Immature natural killer cell (primary cell): ENCODE results near the gene EIF1AY. TPM values are rescaled to one million over a fixed set of nuclear protein-coding genes. Genes with fewer than 3 reads are reported as not detected.

Source experiments
- DNase-seq, 3 donors: peaks; one replicate each; pipeline ENCODE4 v3.0.0; 2022; ENCODE audit warnings: mixed read lengths in 1 of 3
- H3K27ac Mint-ChIP-seq, 6 donors: one replicate each; pipeline ENCODE4 v1.8.0; 2020; ENCODE audit warnings: mixed read lengths in 6 of 6, mild to moderate bottlenecking in 5 of 6, inconsistent platforms in 4 of 6, moderate library complexity in 3 of 6
- H3K27me3 Mint-ChIP-seq, 3 donors: one replicate each; pipeline ENCODE4 v1.8.0; 2020 to 2021; ENCODE audit warnings: low read depth in 3 of 3, mild to moderate bottlenecking in 3 of 3, mixed read lengths in 3 of 3, moderate library complexity in 3 of 3, inconsistent platforms in 1 of 3
- H3K36me3 Mint-ChIP-seq, 3 donors: one replicate each; pipeline ENCODE4 v1.8.0; 2020; ENCODE audit warnings: mixed read lengths in 3 of 3, inconsistent platforms in 2 of 3, mild to moderate bottlenecking in 2 of 3
- H3K4me1 Mint-ChIP-seq, 2 donors: one replicate each; pipeline ENCODE4 v1.8.0; 2020; ENCODE audit warnings: inconsistent platforms in 2 of 2, mild to moderate bottlenecking in 2 of 2, mixed read lengths in 2 of 2, moderate library complexity in 1 of 2
- H3K4me3 Mint-ChIP-seq, 5 donors: one replicate each; pipeline ENCODE4 v1.8.0; 2020; ENCODE audit warnings: mild to moderate bottlenecking in 5 of 5, mixed read lengths in 5 of 5, inconsistent platforms in 3 of 5, moderate library complexity in 3 of 5
- H3K9me3 Mint-ChIP-seq, 6 donors: one replicate each; pipeline ENCODE4 v1.8.0; 2020; ENCODE audit warnings: mild to moderate bottlenecking in 6 of 6, mixed read lengths in 6 of 6, inconsistent platforms in 4 of 6, moderate library complexity in 3 of 6
- polyA plus RNA-seq, 3 donors: library from polyadenylated mRNA; unstranded; fragments of 300-500 nt; fragmentation: Illumina TruSeq; gene quantifications; one replicate each; pipeline ENCODE4 v1.2.3, GENCODE V29; 2021

The EIF1AY gene
- polyA plus RNA-seq, 3 donors from 2014 or later: not detected

DNA sequence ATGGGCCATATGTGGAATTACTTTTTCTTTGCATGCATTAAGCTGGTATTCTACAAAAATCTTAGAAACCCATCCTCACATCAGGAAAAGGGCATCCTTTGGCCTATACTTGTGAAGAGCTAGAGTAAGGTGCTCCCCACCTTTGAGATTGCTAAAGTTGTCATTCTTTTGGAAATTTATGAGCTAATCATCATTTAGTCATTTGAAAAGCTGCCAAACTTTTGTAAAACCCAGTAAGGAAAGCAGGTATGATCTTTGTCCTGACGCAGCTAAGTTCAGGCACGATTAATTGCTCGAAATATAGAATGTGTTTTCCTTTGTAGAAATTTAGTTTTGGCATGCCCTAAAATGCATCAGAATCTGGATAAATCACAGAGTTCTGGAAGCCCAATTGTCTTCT, 2.6 kb downstream of the EIF1AY start:
- no peaks in the 10 kb centered on the region for H3K36me3 Mint-ChIP-seq
- peak overlapping the region in 1 of 6 donors; percentile 34 for H3K27ac Mint-ChIP-seq
- no peaks in the 10 kb centered on the region for H3K4me1 Mint-ChIP-seq
- no peaks in the 10 kb centered on the region for H3K9me3 Mint-ChIP-seq
- peak overlapping the region in 1 of 5 donors; percentile 38 for H3K4me3 Mint-ChIP-seq
- no peak for DNase-seq
- peaks cover 0 to 5% (median 0%) of the 10 kb centered on the region in 3 donors for H3K27me3 Mint-ChIP-seq

- no peaks in the 10 kb centered on the region for H3K27me3 Mint-ChIP-seq
- H3K4me1 Mint-ChIP-seq: no peaks in the 10 kb centered on the region
- no peak overlapping the region for H3K4me3 Mint-ChIP-seq
- H3K36me3 Mint-ChIP-seq: no peaks in the 10 kb centered on the region
- H3K27ac Mint-ChIP-seq: no peak overlapping the region
- no peaks in the 10 kb centered on the region for H3K9me3 Mint-ChIP-seq
- no peak for DNase-seq
Observed at GRCh38 chrY:20581687-20582086, 6.1 kb downstream of the EIF1AY start.

DNA sequence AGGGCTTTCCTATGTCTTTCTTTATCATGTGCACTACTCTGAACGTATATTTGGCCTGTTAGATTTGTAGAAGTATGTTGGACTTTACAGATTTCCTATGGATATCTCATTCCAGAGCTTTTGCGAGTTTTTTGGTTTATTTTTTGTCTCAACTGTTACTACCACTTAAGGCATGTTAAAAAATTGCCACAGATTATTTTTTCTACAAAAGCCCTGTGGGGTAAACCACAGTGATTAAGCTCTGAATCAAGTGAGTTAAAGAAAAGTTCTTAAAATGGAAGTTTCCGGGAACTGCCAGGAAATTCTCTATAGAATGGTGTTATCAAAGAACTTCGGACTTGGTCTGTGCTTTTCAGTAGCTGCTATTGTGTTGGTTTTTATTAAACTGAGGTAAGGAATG, 10.6 kb downstream of the EIF1AY start:
- no peak overlapping the region for H3K27ac Mint-ChIP-seq
- H3K4me3 Mint-ChIP-seq: no peak overlapping the region
- no peaks in the 10 kb centered on the region for H3K4me1 Mint-ChIP-seq
- no peaks in the 10 kb centered on the region for H3K36me3 Mint-ChIP-seq
- no peaks in the 10 kb centered on the region for H3K9me3 Mint-ChIP-seq
- H3K27me3 Mint-ChIP-seq: no peaks in the 10 kb centered on the region
- DNase-seq: no peak

Other genes with a start within 250 kb of the EIF1AY start
- not detected for gene RPS4Y2, start 180.3 kb downstream of the EIF1AY start, polyA plus RNA-seq